Effector CD8-positive, alpha-beta T cell (primary cell): Measurements from ENCODE around the gene MARCOL.
"Not testable (repeated sequence)": the region's sequence is repeated elsewhere in the genome, so short reads cannot be mapped to it uniquely, and the experiment has no call there.

ENCODE experiments used
- DNase-seq: peaks from one replicate; lab custom pipeline; 2025; lab: John Stamatoyannopoulos, UW

Gene MARCOL

DNA sequence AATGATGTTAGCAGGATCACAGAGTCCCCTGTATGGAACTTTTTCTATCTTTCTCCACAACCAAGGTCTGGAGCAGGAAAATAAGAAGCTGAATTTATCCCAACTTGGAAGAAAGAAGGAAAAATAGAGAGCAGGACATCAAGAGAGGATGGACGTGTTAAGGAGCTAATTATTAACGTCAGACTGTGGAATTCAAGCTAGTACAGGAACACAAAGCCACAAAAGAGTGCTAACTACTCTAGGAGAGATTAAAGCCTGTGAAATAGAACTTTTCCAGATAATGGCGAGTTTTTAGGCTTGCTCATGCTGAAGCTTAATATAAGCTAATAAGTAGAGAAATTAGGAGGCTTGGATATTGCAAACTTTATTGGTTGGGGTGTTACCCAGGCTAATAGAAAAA lies 29.6 kb downstream of the MARCOL start:
- no peak for DNase-seq

DNA sequence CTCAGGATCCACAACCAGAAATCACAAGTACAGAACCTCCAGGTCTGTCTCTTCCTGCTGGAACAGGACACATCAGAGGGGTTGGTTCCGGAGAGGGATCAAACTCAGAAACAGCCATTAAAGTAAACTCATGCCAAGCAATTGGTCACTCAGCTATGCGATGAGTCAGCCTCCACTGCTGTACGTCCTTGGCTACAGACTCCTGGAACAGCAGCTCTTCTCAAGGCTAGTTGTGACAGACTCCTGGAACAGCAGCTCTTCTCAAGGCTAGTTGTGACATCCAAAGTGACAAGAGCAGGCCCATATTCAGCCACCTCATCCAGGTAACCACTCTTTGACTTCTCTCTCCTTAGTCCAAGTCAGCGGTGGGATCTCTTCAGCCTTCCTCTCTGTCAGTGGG lies 30.2 kb downstream of the MARCOL start, which contains the start of gene SPINK13:
TSS of gene SPINK13 (plus strand) at position 229 of the 400 bp plus-strand sequence. CDS start 1,279 bp downstream, outside the sequence.
- no peak for DNase-seq

DNA sequence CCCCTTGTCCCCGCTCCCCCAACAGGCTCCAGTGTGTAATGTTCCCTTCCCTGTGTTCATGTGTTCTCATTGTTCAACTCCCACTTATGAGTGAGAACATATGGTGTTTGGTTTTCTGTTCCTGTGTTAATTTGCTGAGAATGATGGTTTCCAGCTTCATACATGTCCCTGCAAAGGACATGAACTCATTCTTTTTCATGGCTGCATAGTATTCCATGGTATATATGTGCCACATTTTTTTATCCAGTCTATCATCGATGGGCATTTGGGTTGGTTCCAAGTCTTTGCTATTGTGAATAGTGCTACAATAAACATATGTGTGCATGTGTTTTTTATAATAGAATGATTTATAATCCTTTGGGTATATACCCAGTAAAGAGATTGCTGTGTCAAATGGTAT lies 36.8 kb downstream of the MARCOL start:
- DNase-seq, result not testable (repeated sequence)

DNA sequence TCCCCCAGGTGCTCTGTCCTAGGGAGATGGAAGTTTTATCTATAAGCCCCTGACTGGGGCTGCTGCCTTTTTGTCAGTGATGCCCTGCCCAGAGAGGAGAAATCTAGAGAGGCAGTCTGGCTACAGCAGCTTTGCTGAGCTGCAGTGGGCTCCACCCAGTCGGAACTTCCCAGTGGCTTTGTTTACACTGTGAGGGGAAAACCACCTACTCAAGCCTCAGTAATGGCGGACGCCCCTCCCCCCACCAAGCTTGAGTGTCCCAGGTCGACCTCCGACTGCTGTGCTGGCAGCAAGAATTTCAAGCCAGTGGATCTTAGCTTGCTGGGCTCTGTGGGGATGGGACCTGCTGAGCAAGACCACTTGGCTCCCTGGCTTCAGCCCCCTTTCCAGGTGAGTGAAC lies 42.6 kb downstream of the MARCOL start:
- not testable (repeated sequence) for DNase-seq

DNA sequence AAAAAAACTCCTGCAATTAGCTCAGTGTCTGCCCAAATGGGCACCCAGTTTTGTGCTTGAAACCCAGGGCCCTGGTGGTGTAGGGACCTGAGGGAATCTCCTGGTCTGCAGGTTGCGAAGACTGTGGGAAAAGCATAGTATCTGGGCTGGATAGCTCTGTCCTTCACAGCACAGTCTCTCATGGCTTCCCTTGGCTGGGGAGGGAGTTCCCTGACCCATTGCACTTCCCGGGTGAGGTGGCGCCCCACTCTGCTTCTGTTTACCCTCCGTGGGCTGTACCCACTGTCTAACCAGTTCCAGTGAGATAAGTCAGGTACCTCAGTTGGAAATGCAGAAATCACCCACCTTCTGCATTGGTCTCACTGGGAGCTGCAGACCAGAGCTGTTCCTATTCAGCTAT lies 43.0 kb downstream of the MARCOL start:
- DNase-seq, result not testable (repeated sequence)

DNA sequence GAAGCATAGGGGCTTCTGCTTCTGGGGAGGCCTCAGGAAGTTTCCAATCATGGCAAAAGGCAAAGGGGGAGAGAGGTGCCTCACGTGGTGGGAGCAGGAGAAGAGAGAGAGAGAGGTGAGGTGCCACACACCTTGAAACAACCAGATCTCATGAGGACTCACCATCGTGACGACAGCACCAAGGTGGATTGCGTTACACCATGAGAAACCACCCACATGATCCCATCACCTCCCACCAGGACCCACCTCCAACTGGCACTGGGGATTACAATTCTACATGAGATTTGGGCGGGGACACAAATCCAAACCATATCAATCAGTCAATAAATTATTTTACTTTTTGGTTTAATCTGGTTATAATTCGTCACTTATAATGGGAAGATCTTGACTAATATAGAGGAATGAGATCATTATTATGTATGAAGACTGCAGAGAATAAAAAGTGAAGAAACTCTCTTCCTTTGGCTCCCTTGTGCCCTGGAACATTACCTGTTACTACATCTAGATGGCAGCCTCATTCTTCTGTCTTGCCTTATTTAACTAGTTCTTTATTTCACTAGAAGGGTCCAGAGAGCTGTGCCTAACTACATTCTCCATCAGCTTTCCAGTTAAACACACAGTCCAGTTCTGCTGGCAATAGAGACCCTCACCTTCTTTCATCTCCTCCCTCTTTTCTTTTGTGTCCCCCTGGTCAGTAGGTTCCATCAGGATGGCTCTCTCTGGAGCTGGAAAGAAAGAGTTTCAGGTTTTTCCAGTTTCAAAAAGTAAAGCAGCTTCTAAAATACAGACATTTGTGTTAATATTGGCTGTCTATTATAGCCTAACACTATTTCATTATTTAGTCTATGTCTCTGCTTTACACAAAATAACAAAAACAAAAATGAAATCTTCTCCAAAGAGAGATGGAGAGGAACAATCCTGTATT lies 52.2 kb downstream of the MARCOL start:
- DNase-seq, result no peak
